Putamen (tissue), 1 donor: ENCODE data around the gene COL4A2.

Experiments used
- DNase-seq: peaks from one replicate; pipeline ENCODE4 v3.0.0-alpha.2; 2016; ENCODE audit warnings: low spot score

The COL4A2 gene

DNA sequence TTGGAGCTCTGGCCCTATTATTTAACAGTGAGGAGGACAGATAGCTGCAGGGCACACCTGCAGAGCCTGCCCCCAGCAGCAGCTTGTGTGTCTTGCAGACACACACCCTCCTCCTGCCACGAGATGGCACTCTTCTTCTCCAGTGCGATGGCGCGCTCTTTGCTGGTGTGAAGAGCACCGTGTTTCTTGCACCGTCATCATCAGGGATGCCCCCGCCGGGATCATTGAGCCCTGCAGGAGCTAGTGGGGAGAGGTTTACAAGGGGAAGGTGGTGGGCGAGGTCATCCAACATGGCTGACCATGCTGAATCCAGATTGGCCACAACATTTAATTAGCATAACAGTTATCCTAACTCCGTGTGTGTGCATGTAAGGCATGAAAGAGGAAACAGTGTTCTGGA, 148.9 kb downstream of the COL4A2 start:
- peak; percentile 76 for DNase-seq

DNA sequence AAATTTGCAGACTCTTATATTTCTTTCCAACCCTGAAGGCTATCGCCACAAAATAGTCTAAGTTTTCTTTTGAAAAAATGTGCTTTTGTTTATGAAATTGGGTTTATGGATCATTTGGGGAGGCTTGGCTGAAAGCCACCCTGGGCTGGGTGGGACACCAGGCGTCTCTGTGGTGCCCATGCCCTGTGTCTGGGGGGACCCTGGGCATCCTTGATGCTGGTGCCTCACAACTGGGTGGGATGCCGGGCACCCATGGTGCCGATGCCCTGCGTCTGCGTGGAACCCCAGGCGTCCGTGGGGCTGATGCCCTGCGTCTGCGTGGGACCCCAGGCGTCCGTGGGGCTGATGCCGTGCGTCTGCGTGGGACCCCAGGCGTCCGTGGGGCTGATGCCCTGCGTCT, 149.5 kb downstream of the COL4A2 start:
- DNase-seq = no peak

DNA sequence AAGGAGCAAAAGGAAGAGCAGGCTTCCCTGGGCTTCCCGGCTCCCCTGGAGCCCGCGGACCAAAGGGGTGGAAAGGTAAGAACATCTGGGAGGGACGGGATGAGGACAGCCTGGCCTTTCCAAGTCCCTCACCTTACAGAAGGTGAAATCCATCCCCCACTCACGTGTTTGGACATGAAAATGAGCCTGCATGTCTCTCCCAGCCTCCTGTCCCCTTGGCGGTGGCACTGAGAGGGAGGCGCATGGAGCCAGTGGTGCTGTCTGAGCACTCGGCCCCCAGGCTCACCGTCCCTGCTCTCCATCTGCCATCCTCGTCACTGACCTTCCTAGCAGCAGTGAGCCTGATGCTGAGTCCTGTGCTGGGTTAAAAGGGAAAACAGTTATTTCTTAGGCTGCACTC, 150.3 kb downstream of the COL4A2 start:
- DNase-seq = no peak

DNA sequence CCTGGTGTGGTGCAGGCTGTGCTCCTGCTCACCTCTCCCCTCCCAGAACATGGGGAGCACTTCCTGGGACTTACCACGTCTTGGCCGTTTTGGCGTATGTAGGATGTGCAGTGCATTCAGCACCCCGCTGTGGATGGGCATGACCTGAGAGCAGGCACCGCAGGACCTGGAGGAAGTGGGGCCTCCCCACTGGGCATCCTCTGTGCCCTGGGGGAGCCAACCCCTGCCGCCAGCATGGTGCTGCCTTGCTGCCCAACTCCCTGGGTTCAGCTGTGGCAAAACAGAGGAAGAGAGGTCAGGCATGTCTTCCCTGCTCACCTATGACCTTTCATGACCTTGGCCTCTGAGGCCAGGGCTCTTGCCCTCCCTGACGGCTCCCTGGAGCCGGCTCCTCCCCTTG, 150.9 kb downstream of the COL4A2 start:
- DNase-seq = no peak

DNA sequence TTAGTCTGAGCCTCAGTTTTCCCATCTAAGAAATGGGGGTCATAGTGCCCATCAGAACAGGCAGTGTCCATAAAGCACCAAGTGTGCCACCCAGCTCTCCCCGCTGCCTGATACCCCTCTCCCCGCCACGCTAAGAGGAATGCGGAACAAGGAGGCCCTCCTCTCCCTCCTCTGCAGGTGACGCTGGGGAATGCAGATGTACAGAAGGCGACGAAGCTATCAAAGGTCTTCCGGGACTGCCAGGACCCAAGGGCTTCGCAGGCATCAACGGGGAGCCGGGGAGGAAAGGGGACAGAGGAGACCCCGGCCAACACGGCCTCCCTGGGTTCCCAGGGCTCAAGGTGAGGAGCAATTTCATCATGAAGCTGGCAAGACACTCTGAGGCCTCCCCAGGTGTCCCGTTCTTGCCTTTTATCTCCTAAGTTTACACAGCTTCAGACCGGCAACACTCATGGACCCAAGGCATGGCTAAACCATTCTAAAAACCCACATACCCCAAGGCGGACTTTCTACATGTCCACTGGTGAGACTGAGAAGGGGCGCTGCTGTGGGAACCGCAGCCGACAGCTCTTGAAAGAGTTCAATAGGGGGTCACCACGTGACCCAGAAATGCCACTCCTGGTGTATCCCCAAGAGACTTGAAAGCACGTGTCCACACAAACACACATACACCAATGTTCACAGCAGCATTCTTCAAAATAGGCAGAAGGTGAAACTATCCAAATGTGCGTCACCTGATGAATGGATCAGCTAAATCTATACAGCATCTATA, 151.7 kb downstream of the COL4A2 start:
- no peak for DNase-seq

DNA sequence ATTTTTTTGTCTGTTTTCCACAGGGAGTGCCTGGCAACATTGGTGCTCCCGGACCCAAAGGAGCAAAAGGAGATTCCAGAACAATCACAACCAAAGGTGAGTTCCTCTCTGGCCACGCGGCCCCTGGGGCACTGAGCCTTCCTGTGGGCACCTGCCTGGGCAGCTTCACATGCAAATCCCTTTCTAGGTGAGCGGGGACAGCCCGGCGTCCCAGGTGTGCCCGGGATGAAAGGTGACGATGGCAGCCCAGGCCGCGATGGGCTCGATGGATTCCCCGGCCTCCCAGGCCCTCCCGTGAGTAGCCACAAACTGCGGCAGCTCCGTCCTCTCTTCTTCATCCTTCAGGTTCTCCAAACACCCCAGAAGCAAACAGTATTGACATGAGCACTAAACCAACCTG, 155.0 kb downstream of the COL4A2 start:
- DNase-seq = no peak

DNA sequence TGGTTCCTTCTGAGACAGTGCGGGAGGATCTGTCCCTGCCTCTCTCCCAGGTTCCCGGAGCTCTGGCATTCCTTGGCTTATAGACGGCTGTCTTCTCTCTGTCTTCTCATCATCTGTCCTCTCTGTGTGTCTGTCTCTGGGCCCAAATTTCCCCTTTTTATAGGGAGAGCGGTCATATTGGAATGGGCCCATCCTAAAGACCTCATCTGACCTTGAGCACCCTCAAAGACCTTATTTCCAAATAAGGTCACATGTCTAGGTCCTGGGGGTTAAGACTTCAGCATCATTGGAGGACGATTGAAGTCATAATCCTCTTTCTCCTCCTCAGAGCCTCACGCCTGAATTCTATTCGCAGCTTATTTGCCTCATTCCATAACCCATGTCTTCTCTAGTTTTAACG, 156.1 kb downstream of the COL4A2 start:
- DNase-seq = no peak

DNA sequence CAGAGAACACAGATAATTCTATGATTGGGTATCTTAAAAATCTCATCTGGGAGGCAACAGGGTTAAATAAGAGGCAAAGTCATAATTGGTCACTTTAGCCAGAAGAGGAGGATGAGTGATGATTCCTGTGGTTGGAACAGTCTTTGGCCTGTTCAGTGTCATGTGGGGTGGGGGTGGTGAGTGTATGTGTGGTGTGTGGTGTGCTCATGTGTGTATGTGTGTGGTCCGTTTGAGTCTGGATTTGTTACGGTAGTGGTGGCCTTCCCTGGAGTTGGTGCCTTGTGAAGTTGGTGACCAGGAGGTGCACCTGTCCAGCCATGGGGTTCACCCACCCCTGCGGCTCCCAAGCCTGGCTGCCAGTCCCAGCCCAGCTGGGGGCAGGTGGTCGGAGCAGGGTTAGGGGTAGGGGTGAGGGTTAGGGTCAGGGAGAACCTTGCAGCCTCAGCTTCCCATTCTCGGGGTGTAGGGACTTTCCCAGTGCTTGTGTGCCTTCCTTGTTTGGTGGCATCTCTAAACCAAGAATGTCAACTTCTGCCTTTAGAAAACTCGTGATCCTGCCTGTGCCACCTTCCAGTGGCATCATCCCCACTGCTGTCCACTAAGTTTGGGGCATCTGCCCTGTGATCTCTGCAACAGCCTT, 156.9 kb downstream of the COL4A2 start:
- no peak for DNase-seq

DNA sequence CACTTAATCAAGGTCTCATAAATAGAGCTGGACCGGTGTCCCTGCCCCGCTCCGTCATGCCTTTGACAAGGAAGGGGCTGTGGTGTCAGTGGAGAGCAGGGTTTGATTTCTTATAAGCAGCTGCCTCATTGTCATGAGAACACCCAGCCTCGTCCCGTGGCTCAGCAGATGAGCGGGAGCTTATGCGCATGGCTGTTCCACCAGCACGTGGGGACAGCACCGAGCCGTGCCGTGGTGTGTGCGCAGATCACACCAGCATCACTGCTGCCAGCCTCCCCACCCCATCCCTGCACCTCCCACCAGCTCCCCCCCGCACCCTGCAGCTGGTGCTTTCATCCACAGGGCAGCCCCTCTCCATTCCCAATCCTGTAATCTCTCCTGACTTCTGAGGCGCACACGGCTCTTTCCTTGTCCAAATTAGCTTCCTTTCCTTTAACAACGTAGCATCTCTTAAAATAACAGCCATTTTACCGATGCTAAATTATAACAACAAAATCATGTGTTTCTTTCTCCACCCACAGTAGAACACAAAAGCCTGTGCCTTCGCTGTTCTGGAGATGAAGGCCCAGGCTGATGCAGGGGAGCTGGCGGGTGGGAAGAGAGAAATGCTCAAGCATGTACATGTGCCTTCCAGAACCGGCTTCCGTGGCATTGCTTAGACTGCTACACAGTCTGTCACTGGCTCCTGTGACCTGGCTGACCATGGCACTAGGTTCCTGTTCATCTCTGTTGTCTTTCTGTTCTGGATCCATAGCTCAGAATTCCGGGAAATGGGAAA, 157.7 kb downstream of the COL4A2 start:
- DNase-seq = no peak

DNA sequence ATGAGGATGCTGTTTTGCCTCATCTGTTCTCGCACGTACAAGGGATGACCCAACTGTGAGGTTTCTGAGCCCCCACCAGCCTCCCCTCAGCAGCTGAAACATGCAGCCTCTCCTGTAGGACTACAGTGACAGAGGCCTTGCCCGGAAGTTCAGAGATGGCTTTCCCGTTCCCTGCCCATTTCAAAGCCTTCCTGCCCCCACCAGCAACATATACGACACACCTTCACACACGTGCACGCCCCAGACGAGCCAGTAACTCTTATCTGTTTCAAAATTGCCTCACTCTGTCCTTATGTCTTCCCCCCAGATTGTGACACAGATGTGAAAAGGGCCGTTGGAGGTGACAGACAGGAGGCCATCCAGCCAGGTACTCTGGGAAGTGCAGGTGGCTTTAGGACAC, 158.6 kb downstream of the COL4A2 start:
- no peak for DNase-seq

DNA sequence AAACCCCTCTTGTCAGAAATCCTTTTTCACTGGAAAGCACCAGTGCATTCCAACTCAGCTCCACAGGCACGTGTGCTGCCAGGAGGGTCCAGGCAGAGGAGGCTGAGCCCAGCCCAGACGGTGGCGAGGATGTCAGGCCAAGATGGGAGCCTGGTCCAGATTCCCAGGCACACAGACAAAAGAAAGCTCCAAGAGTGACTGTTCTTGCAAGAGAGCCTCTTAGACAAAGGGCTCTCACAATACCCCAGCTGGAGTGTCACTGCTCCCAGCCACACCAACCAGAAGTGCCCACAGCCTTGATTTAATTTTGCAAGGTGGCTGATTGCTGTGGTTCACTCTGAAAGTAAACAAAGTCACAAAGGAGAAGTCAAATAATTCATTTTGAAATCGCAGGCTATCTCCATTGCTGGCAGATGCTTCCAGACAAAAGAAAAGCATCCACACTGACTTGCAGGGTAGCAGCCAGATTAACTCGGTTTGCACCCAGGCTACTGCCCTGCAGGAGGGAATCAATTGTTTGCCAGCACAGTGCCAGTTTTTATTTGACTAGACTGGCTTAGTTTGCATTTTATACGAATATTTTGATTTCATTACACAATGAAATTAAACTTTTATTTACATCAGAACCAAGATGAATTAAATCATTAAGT, 159.3 kb downstream of the COL4A2 start:
- DNase-seq = no peak

DNA sequence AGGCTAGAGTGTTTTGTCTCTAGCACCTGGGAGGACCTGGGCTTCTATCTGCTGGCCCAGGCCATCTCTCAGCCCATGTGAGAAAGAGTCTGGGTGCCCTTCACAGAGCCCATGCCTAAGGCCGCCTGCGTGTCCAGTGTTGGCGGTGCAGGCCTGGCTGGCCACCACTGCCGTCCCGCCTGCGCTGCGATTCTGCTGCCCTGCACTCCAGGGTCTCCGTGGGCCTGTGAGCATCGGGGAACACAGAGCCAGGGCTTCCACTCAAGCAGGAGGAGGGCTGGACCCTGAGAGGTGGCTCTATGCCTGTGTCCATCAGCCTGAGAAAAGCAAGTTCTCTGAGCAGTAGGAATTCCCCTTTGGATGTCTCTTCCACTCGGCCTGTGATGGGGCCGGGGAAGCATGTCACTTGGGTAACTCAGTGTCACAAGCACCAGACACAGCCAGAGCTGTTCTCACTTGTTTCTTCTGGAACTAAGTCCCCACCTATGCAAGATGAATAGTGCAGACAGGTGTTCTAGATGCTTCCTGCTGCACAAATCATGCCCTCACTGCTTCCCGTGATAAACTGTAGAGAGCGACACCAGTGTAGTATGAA, 160.5 kb downstream of the COL4A2 start:
- no peak for DNase-seq

DNA sequence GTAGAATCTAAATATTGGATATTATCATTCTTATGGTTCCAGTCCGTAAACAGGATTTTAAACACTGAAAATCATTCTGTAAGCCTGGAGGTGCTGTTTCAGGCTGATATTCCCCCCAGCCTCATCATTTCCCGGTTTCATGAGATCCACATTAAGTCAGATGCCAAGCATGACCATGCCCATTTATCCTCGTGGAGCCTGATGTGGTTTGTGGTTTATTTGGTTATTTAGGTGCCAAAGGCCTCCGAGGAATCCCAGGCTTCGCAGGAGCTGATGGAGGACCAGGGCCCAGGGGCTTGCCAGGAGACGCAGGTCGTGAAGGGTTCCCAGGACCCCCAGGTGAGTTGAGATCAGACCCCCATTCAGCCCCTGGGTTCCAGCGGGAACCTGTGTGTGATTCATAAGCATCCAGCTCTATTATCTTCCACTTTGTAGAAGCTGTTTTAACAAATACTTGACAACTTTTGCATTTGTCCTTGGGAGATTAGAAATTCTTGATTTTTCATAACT, 162.0 kb downstream of the COL4A2 start:
- no peak for DNase-seq

DNA sequence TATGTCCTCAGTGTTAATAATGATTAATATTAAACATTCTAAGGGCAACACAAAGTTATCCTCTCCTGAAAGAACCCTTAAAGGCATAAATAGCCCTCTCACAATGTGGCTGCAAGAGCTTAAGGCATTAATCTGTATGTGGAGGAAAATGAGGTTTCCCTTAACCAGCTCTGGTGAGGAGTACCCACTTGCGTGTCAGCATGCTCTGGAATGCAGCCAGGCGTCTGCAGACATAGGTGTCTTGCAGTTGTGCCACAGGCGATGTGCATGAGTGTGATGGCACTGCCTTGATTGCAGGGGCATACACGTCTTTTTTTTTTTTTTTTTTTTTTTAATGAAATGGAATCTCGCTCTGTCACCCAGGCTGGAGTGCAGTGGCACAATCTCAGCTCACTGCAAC, 162.5 kb downstream of the COL4A2 start:
- no peak for DNase-seq

DNA sequence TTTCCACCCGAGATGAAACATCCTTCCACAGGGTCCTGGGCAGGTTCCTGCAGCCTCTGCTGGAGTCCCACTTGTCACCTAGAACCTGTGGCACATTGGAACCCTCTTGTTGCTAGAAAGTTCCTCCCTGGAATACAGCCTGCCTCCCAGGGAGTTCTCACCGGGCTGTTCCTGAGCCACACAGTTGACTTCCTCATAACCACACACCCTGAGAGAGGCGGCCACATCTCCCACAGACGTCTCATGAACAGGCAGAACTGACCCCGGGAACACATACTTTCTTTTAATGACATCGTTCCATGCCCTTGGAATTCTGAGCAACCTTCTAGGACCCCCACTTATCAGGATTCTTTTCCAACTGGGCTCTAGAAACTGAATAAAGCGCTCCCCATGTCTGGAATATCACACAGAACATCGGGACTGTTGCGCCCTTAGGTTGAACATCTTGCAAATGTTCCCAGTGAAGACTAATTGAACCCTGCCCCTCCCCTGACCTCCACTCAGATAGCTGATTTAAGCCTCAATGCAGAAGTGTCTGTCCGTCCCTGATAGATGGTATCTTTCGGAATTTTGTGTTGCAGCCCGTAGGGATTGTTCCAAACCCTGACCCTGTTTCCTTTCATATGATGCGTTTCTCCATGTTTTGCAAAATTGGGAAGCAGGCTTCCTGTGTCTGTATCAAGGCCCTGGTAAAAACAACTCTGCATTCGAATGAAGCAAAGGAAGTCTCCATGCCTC, 163.4 kb downstream of the COL4A2 start:
- DNase-seq = no peak

DNA sequence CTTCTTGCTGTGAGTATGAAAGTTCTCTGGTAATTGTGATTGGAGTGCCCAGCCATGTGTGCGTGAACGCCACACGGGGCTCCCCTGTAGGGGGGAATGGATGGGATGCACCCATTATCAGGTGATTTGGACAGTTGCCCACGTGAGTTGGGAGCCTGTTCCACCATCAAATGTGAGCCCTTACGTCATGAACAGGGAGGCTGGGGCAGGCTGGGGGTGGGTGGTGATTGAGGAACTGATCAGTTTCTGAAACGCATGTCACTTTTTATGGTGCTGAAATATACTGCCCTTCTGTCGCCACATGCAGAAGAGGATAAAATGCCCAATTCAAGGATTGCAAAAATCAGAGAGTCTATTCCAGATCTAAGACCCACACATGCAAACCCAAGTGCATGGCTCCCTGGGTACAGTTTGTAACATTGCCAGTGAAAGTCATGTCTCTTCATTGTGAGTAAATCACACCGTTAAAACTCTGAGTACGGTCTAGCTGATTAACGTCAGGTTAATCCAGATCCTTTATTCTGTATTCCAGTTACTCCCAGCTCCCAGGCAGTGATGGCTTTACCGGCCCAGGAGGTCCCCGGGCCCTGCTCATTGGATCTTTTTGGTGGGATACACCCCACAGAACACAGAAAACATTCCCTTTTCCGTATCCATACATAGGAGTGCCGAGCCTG, 164.2 kb downstream of the COL4A2 start:
- DNase-seq = no peak

DNA sequence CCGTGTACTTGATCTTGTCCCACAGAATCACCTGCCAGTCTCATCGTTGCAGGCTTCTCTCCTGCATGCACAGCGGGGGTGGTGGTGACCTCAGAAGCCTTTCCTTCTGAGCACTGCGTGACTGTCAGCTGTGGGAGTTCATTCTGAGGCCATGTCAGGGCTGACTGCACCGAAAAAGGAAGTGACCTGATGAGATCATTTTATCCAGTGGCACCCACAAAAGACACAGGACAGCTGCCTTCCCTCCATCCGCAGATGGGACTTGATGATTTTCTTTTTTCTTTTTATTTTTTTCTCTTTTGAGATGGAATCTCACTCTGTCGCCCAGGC, 164.7 kb downstream of the COL4A2 start:
- DNase-seq = peak; percentile 73

DNA sequence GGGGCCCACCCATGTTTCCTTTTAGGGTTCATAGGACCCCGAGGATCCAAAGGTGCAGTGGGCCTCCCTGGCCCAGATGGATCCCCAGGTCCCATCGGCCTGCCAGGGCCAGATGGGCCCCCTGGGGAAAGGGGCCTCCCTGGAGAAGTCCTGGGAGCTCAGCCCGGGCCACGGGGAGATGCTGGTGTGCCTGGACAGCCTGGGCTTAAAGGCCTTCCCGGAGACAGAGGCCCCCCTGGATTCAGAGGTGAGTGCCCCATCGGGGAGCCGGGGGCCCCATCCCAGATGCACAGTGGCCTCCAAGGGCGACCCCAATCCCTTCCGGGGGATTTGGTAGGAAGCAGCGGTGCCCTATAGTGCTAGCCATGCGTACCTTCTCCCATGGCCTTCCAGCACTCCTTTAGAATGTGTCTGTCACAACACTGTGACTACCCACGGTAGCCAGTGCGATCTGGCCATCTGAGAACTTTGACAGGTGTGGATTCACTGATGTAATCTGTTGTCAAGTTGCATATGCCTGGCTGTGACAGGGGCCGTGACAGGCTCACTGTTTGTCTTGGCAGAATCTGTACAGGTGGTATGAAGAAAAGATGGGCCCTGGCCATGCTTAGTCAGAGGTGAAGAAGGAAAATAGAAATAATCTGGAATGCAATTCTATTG, 165.9 kb downstream of the COL4A2 start:
- no peak for DNase-seq

DNA sequence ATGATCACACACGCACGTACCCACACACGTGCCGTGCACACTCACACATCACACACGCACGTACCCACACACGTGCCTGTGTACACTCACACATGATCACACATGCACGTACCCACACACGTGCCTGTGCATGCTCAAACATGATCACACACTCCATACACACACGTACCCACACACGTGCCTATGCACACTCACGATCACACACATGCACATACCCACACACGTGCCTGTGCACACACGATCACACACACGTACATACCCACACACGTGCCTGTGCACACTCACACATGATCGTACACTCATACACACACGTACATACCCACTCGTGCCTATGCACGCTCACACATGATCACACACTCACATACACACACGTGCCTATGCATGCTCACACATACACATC, 167.6 kb downstream of the COL4A2 start:
- DNase-seq = no peak

DNA sequence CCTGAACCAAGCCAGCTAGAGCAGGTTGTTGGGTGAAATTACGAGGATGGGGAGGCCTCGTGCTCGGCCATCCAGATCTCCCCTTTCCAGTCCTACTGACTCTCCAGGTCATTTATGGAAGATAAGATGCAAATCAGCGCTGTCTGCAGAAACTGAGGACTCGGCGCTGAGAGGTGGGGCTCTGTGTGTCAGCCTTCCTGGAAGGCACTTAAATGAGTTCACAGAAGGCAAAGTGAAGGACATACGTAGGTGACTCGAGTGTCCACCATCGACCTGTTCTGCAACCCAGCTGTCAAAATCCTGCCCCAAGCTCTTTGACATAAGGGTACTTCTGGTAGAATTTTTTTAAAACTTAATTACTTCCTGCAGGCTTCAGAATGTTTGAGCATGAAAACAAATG, 168.0 kb downstream of the COL4A2 start:
- DNase-seq = no peak
